Transverse colon (tissue), 4 donors: Measurements from ENCODE around the gene NFIC. TPM values are rescaled to one million over a fixed set of nuclear protein-coding genes. Genes with fewer than 3 reads are reported as not detected.

ENCODE experiments used
- DNase-seq: peaks from one replicate; pipeline ENCODE4 v3.0.0-alpha.2; 2019
- H3K27ac ChIP-seq, 4 donors: fragments of 200-600 bp; sonication (generic); 2 replicates each; pipeline ENCODE4 v1.5.1; 2016 to 2018; ENCODE audit warnings: inconsistent platforms in 4 of 4
- H3K27me3 ChIP-seq: fragments of 200-600 bp; sonication (generic); 2 replicates; pipeline ENCODE4 v1.5.1; 2017; ENCODE audit warnings: inconsistent platforms
- H3K36me3 ChIP-seq, 4 donors: fragments of 200-600 bp; sonication (generic); 2 replicates each; pipeline ENCODE4 v1.5.1; 2017 to 2019; ENCODE audit warnings: inconsistent platforms in 4 of 4
- H3K4me1 ChIP-seq, 4 donors: fragments of 200-600 bp; sonication (generic); 2 replicates each; pipeline ENCODE4 v1.5.1; 2017 to 2020; ENCODE audit warnings: inconsistent platforms in 4 of 4
- H3K4me3 ChIP-seq, 4 donors: fragments of 200-600 bp; sonication (generic); 1 replicate in 1 of 4; 2 replicates in 3 of 4; pipeline versions ENCODE4 v1.5.1 to v1.6.1; 2017 to 2019; ENCODE audit warnings: inconsistent platforms in 4 of 4
- H3K9me3 ChIP-seq, 2 donors: fragments of 200-600 bp; sonication (generic); 2 replicates each; pipeline ENCODE4 v1.5.1; 2017 to 2019; ENCODE audit warnings: inconsistent platforms in 2 of 2
- EP300 ChIP-seq: sonication (generic); formaldehyde crosslinking; IDR thresholded peaks from one replicate; pipeline ENCODE4 v1.6.1; 2017; ENCODE audit warnings: antibody characterized with exemption, low read depth
- POLR2A ChIP-seq: fragments of 450-650 bp; IDR thresholded peaks from one replicate; pipeline ENCODE4 v1.6.1; 2016; ENCODE audit warnings: antibody characterized with exemption, mild to moderate bottlenecking, moderate library complexity
- POLR2AphosphoS5 ChIP-seq, 3 donors: sonication (generic); formaldehyde crosslinking; IDR thresholded peaks; one replicate each; pipeline ENCODE4 v1.6.1; 2016; ENCODE audit warnings: antibody characterized with exemption in 3 of 3
- WGBS, 2 donors: methylation state at CpG; one replicate each; pipeline ENCODE4 v1.1.5; 2018; ENCODE audit warnings: low coverage in 1 of 2; 5-methylcytosine and 5-hydroxymethylcytosine counted together
- in situ Hi-C, 4 donors: fragments of 200-750 bp; cut with MboI; loops; one replicate each; pipeline versions ENCODE4 v1.15.0 to v1.15.1; 2017; ENCODE audit warnings: low sequenced_read_pairs in 3 of 4, low pct_ligation_motif_present in 1 of 4, low pct_unique_long_range_greater_than_20kb in 1 of 4
- intact Hi-C: fragments of 100-400 bp; cut with DNase I; formaldehyde crosslinking; loops from one replicate; pipeline ENCODE4 v1.15.1; 2023; ENCODE audit warnings: low total_unique reads
- total RNA-seq, 4 donors: library from RNA; depleted of rRNA; stranded (reverse); fragments of >200 nt; gene quantifications; one replicate each; pipeline ENCODE4 v1.1.0, GENCODE V29; 2016
- TF ChIP-seq, protein P1 (sequence below), 5 experiments: fragments of 200-600 bp in 3 of 5; fragments of 450-650 bp in 2 of 5; sonication (generic) in 3 of 5; IDR thresholded peaks; 1 replicate in 2 of 5; 2 replicates in 3 of 5; pipeline ENCODE4 v1.5.1; 2016 to 2017; ENCODE audit warnings: antibody characterized with exemption in 5 of 5, inconsistent platforms in 3 of 5, mild to moderate bottlenecking in 2 of 5, moderate library complexity in 1 of 5

The NFIC gene
- total RNA-seq, 4 donors from 2014 or later, result 39.9 to 145 (median 68.1) TPM

DNA sequence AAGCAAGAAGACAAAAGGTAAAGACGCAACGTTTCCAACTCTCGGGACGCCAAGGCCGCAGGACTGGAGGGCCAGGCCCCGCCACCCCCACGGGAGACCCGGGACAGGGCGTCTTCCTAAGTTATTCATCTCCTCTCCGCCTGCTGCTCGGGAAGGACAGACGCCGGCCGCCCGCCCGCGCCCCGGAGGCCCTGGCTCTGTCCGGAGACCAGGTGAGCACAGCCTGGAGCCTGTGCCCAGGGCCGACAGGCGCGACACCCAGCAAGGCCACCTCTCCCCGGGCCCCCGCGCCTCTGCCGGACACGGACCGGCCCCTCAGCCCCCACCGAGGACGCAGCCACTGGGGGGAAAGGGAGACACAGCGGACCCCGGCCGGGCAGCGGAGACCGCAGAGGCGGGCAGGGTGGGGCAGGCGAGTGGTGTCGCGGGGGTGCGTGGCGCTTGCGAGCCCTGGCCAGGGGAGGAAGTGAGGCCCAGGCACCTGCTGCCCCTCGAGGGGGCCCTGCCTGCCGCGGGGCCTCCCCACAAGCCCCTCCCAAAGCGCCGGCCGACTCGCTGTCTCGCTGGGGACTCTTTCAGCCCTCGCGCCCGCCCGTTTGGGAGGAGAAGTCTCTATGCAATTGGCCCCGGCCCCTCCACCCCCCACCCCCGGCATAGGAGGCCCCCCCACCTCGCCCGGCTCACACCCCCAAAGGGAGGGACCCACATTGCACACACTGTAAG, 96.8 kb downstream of the NFIC start:
- in situ Hi-C loops, result no loop called here
- TF ChIP-seq POLR2A (no peak), POLR2AphosphoS5 (IDR thresholded peaks at IDR 0.05) (peak in 1 of 3 donors; percentile 6)
- TF ChIP-seq, protein P1, sequence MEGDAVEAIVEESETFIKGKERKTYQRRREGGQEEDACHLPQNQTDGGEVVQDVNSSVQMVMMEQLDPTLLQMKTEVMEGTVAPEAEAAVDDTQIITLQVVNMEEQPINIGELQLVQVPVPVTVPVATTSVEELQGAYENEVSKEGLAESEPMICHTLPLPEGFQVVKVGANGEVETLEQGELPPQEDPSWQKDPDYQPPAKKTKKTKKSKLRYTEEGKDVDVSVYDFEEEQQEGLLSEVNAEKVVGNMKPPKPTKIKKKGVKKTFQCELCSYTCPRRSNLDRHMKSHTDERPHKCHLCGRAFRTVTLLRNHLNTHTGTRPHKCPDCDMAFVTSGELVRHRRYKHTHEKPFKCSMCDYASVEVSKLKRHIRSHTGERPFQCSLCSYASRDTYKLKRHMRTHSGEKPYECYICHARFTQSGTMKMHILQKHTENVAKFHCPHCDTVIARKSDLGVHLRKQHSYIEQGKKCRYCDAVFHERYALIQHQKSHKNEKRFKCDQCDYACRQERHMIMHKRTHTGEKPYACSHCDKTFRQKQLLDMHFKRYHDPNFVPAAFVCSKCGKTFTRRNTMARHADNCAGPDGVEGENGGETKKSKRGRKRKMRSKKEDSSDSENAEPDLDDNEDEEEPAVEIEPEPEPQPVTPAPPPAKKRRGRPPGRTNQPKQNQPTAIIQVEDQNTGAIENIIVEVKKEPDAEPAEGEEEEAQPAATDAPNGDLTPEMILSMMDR (IDR thresholded peaks at IDR 0.05), result no peak
- Histone ChIP-seq H3K4me1 (peaks cover 8 to 46% (median 28%) of the 10 kb centered on the region in 4 donors), H3K27ac (peak overlapping the region; percentile 18 to 80 (median 58)), H3K36me3 (peaks cover 0 to 14% (median 3%) of the 10 kb centered on the region in 4 donors), H3K4me3 (no peak overlapping the region), H3K27me3 (no peaks in the 10 kb centered on the region), H3K9me3 (no peaks in the 10 kb centered on the region)
- no peak for DNase-seq
- WGBS, 2 donors, result 83% methylated on average over 43 of the region's 58 CpGs; no CpG with 5 or more reads in 1 of the 2 donors
- intact Hi-C loops, result no loop called here

DNA sequence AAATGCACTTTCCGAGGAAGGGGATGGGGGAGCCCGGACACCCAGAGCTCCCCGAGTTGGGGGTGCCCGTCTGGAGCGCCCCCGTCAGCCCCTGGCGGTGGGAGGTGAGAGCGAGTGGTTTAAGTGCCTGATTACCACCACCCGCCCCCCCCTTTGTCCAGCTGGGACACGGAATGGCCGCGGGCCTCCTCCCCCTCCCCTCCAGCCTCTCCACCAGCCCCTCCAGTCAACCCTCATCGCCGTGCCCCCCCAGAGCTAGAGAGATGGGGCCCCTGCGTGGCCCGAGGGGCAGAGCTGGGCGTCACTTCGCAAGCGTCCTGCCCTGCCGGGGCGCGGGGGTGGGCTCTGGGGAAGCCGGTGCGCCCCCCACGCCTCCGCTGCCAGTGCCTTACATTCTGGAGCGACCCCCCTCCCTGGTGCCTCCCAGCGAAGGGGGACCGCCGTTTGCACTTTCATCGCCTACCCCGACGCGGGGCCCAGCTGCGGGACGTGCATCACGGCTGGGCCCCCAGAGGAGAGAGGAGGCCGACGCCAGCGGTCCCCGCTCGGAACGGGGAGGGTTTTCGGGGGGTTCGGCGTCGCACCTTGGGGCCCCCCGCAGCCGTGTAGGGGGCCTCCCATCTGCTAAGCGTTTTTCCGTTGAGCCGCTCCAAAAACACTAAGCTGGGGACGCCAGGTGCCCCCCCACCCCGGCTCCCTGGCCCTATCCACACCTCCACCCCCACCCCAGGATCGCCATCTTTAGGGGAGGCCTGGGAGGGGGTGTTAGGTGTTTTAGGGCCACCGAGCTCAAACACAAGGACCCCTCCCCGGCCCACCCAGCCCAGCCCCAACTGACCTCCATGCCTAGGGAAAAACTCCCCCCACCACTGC, 97.6 kb downstream of the NFIC start:
- in situ Hi-C loops (no loop called here), intact Hi-C loops (no loop called here)
- peaks cover under 1 to 38% (median 21%) of the 10 kb centered on the region in 4 donors for H3K4me1 ChIP-seq
- no peaks in the 10 kb centered on the region for H3K27me3 ChIP-seq
- peak overlapping the region; percentile 18 to 80 (median 58) for H3K27ac ChIP-seq
- no peaks in the 10 kb centered on the region for H3K9me3 ChIP-seq
- H3K4me3 ChIP-seq, result no peak overlapping the region
- 77% methylated on average over 27 of the region's 57 CpGs; no CpG with 5 or more reads in 1 of the 2 donors for WGBS, 2 donors
- peaks cover 0 to 14% (median 3%) of the 10 kb centered on the region in 4 donors for H3K36me3 ChIP-seq
- TF ChIP-seq, protein P1 (IDR thresholded peaks at IDR 0.05), result no peak
- no peak for TF ChIP-seq EP300
- TF ChIP-seq POLR2A, result no peak
- TF ChIP-seq POLR2AphosphoS5 (IDR thresholded peaks at IDR 0.05), result no peak
- DNase-seq, result no peak

DNA sequence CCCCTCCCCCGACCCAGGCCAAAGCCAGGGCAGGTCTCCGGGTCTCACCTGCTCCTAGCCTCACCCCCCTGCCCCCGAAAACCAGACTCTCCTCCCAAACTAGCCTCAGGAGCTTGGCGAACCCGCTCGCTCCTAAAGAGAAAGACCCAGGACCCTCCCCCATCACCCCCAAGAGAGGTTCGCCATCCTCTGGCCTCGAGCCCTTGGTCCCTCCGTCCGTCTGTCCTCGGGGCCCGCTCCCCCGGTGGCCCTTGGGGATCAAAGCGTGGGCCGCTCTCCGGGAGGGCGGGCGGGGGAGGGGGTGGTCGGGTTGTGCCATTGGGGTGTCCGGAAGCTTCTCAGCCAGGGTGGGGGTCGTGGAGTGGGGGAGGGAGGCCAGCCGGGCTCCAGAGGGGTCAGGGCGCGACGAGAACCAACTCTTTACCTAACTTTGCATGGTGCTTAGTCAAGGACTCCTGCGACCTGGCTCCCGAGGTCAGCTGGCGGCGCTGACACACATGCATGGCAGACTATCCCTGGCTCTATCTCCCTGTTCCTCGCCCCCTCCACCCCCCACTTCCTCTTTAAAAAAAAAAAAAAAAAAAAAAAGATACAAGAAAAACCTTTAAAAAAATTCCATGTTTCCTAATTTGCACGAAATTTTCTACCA, 98.3 kb downstream of the NFIC start:
- TF ChIP-seq, protein P1 (IDR thresholded peaks at IDR 0.05), result no peak
- no peak for TF ChIP-seq POLR2AphosphoS5 (IDR thresholded peaks at IDR 0.05)
- no peak for TF ChIP-seq POLR2A
- TF ChIP-seq EP300, result no peak
- peak overlapping the region; percentile 18 to 80 (median 58) for H3K27ac ChIP-seq
- WGBS, 2 donors, result 80 to 86% methylated on average over 9 to 30 of the region's 31 CpGs
- no peak overlapping the region for H3K4me3 ChIP-seq
- peaks cover 0 to 14% (median 3%) of the 10 kb centered on the region in 4 donors for H3K36me3 ChIP-seq
- peaks cover 0 to 30% (median 15%) of the 10 kb centered on the region in 4 donors for H3K4me1 ChIP-seq
- H3K27me3 ChIP-seq, result no peaks in the 10 kb centered on the region
- in situ Hi-C loops, result no loop called here
- no peak for DNase-seq
- no peaks in the 10 kb centered on the region for H3K9me3 ChIP-seq
- intact Hi-C loops, result no loop called here

DNA sequence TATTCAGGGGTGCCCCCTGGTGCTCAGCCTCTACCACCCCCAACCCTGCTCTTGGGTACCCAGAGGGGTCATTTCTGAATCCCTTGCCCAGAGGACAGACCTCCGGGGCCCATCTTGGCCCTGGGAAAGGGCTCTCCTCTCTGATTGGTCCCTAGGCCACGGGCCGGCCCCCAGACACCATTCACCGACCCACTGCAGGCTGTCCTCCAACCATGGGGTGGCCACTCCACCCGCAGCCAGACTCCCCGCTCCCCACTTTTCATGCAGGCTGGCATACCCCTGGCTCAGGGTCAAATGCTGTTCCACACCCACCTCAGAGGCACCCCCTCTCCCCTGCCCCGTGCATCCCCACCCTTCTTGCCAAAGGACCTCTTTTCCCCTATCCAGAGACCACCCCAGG, 99.2 kb downstream of the NFIC start:
- 79 to 96% methylated on average over 4 to 7 of the region's 7 CpGs for WGBS, 2 donors
- no peaks in the 10 kb centered on the region for H3K9me3 ChIP-seq
- peak overlapping the region; percentile 34 to 82 (median 72) for H3K27ac ChIP-seq
- peaks cover 0 to 14% (median 3%) of the 10 kb centered on the region in 4 donors for H3K36me3 ChIP-seq
- H3K27me3 ChIP-seq, result no peaks in the 10 kb centered on the region
- no peak overlapping the region for H3K4me3 ChIP-seq
- in situ Hi-C loops, result no loop called here
- peaks cover 0 to 25% (median 11%) of the 10 kb centered on the region in 4 donors for H3K4me1 ChIP-seq
- TF ChIP-seq POLR2A (no peak), POLR2AphosphoS5 (IDR thresholded peaks at IDR 0.05) (no peak)
- no peak for DNase-seq
- intact Hi-C loops, result no loop called here
